Esophagus muscularis mucosa (tissue), 3 donors: ENCODE results near the gene CASP3.

Source experiments
- CTCF ChIP-seq, 3 experiments: fragments of 200-600 bp in 2 of 3; fragments of 450-650 bp in 1 of 3; sonication (generic) in 2 of 3; IDR thresholded peaks; one replicate each; pipeline ENCODE4 v1.5.1; 2017 to 2019; ENCODE audit warnings: antibody characterized with exemption in 3 of 3, mild to moderate bottlenecking in 2 of 3, moderate library complexity in 1 of 3
- POLR2AphosphoS5 ChIP-seq, 2 donors: sonication (generic); formaldehyde crosslinking; IDR thresholded peaks; one replicate each; pipeline ENCODE4 v1.6.1; 2017; ENCODE audit warnings: antibody characterized with exemption in 2 of 2

GRCh38 chr4:184668096-184668495 lies 18.8 kb upstream of the CASP3 start:
- no peak for TF ChIP-seq CTCF (IDR thresholded peaks at IDR 0.05)
- no peak for TF ChIP-seq POLR2AphosphoS5 (IDR thresholded peaks at IDR 0.05)
